H1 (cell line): ENCODE measurements around the gene CISD1. TPM values are rescaled to one million over a fixed set of nuclear protein-coding genes. Genes with fewer than 3 reads are reported as not detected.

ENCODE experiments used
- CTCF ChIA-PET: fragments of 300-600 bp; sonication (Branson Sonifier 250); formaldehyde crosslinking; loops from one replicate; lab custom pipeline; 2021; ENCODE audit not compliant: partially characterized antibody; lab: Charles Lee
- POLR2A ChIA-PET: fragments of 300-600 bp; sonication (Branson Sonifier 250); formaldehyde crosslinking; loops from one replicate; lab custom pipeline; 2021; ENCODE audit warnings: inconsistent platforms; ENCODE audit not compliant: partially characterized antibody; lab: Charles Lee
- DNase-seq, 2 experiments: peaks; one replicate each; pipeline versions ENCODE4 v3.0.0 to v3.0.0-alpha.2; 2010 to 2022; ENCODE audit warnings: low spot score in 2 of 2, low read depth in 1 of 2, mixed read lengths in 1 of 2
- FAIRE-seq: peaks from 2 replicates; lab custom pipeline; 2011; peaks lifted over from hg19 to GRCh38; lab: Jason Lieb, UNC
- H2AFZ ChIP-seq: 2 replicates; pipeline ENCODE4 v1.8.1; 2012; ENCODE audit warnings: low read length, inconsistent platforms
- H2AK5ac ChIP-seq: 2 replicates; pipeline ENCODE4 v1.6.1; 2013; ENCODE audit warnings: low read depth, low read length
- H2BK120ac ChIP-seq: replicated peaks from 2 replicates; pipeline ENCODE3; 2013; ENCODE audit warnings: low read depth, low read length, inconsistent platforms
- H2BK12ac ChIP-seq: 2 replicates; pipeline ENCODE4 v1.6.1; 2013; ENCODE audit warnings: low read depth, low read length
- H2BK15ac ChIP-seq: 2 replicates; pipeline ENCODE4 v1.6.1; 2013; ENCODE audit warnings: low read length
- H2BK20ac ChIP-seq: 2 replicates; pipeline ENCODE4 v1.6.1; 2013; ENCODE audit warnings: low read length
- H2BK5ac ChIP-seq: 2 replicates; pipeline ENCODE4 v1.6.1; 2013; ENCODE audit warnings: low read depth, low read length
- H3K14ac ChIP-seq: 2 replicates; pipeline ENCODE4 v1.6.1; 2013; ENCODE audit warnings: inconsistent platforms; ENCODE audit not compliant: insufficient read length
- H3K18ac ChIP-seq: 2 replicates; pipeline ENCODE4 v1.6.1; 2013; ENCODE audit warnings: low read length; ENCODE audit errors: extremely low read depth
- H3K23ac ChIP-seq: 2 replicates; pipeline ENCODE4 v1.6.1; 2013; ENCODE audit warnings: inconsistent platforms; ENCODE audit not compliant: insufficient read length
- H3K23me2 ChIP-seq: 2 replicates; pipeline ENCODE4 v1.6.1; 2013; ENCODE audit warnings: low read depth, low read length
- H3K27ac ChIP-seq: 2 replicates; pipeline ENCODE4 v1.6.1; 2011; ENCODE audit warnings: low read depth, low read length, inconsistent platforms
- H3K27me3 ChIP-seq, 4 experiments: replicated peaks in 1 of 4; 1 replicate in 1 of 4; 2 replicates in 3 of 4; pipeline versions ENCODE4 v1.6.1 to v1.8.1; 2011 to 2013; ENCODE audit warnings: low read length in 3 of 4, mild to moderate bottlenecking in 3 of 4, inconsistent platforms in 2 of 4, mixed read lengths in 2 of 4, moderate library complexity in 1 of 4; ENCODE audit not compliant: control insufficient read depth in 3 of 4, insufficient read depth in 3 of 4; ENCODE audit errors: extremely low read depth in 1 of 4
- H3K36me3 ChIP-seq, 4 experiments: 2 replicates each; pipeline versions ENCODE4 v1.6.1 to v1.8.1; 2011 to 2013; ENCODE audit warnings: mild to moderate bottlenecking in 4 of 4, low read length in 3 of 4, moderate library complexity in 2 of 4, control low read depth in 1 of 4, inconsistent platforms in 1 of 4; ENCODE audit not compliant: insufficient read depth in 4 of 4, control insufficient read depth in 2 of 4
- H3K4ac ChIP-seq: replicated peaks from 2 replicates; pipeline ENCODE3; 2013; ENCODE audit warnings: low read length, low read depth, mixed read lengths, inconsistent platforms; ENCODE audit not compliant: insufficient read length
- H3K4me1 ChIP-seq, 4 experiments: replicated peaks in 1 of 4; 1 replicate in 1 of 4; 2 replicates in 3 of 4; pipeline versions ENCODE4 v1.6.1 to v1.8.1; 2011 to 2013; ENCODE audit warnings: low read length in 3 of 4, inconsistent platforms in 2 of 4, mixed read lengths in 1 of 4; ENCODE audit not compliant: insufficient read depth in 4 of 4, control insufficient read depth in 3 of 4
- H3K4me2 ChIP-seq, 2 experiments: 2 replicates each; pipeline versions ENCODE4 v1.6.1 to v1.8.1; 2011 to 2013; ENCODE audit warnings: low read depth in 2 of 2, low read length in 2 of 2, control low read depth in 1 of 2, inconsistent platforms in 1 of 2, mild to moderate bottlenecking in 1 of 2; ENCODE audit not compliant: insufficient read depth in 1 of 2
- H3K4me3 ChIP-seq, 4 experiments: fragments of 200-600, 300-600 bp in 1 of 4; sonication (generic), shearing (Covaris generic), sonication (Bioruptor Twin) in 1 of 4; 2 replicates each; pipeline versions ENCODE4 v1.5.1 to v1.8.1; 2011 to 2016; ENCODE audit warnings: low read length in 4 of 4, low read depth in 3 of 4, control low read depth in 2 of 4, inconsistent platforms in 2 of 4, mild to moderate bottlenecking in 2 of 4, mixed read lengths in 1 of 4, moderate library complexity in 1 of 4; ENCODE audit not compliant: insufficient read depth in 2 of 4; ENCODE audit errors: extremely low read depth in 1 of 4
- H3K56ac ChIP-seq: replicated peaks from 2 replicates; pipeline ENCODE3; 2013; ENCODE audit warnings: low read depth, mild to moderate bottlenecking, mixed read lengths, low read length, inconsistent platforms; ENCODE audit not compliant: insufficient read length
- H3K79me1 ChIP-seq: 2 replicates; pipeline ENCODE4 v1.6.1; 2013; ENCODE audit warnings: low read depth, low read length, control low read depth
- H3K79me2 ChIP-seq, 2 experiments: 2 replicates each; pipeline versions ENCODE4 v1.6.1 to v1.8.1; 2012 to 2013; ENCODE audit warnings: low read length in 2 of 2, mild to moderate bottlenecking in 2 of 2, inconsistent platforms in 1 of 2; ENCODE audit not compliant: insufficient read depth in 2 of 2, control insufficient read depth in 1 of 2
- H3K9ac ChIP-seq, 4 experiments: replicated peaks in 1 of 4; 1 replicate in 1 of 4; 2 replicates in 3 of 4; pipeline versions ENCODE4 v1.6.1 to v1.8.1; 2011 to 2013; ENCODE audit warnings: low read depth in 3 of 4, low read length in 3 of 4, control low read depth in 2 of 4, mild to moderate bottlenecking in 2 of 4, moderate library complexity in 2 of 4, inconsistent platforms in 1 of 4; ENCODE audit errors: extremely low read depth in 1 of 4
- H3K9me3 ChIP-seq, 2 experiments: 2 replicates each; pipeline versions ENCODE4 v1.6.1 to v1.8.1; 2012 to 2013; ENCODE audit warnings: mild to moderate bottlenecking in 2 of 2, moderate library complexity in 2 of 2, control low read depth in 1 of 2, inconsistent platforms in 1 of 2, low read depth in 1 of 2, low read length in 1 of 2, mixed read lengths in 1 of 2; ENCODE audit not compliant: insufficient read depth in 2 of 2
- H4K20me1 ChIP-seq, 2 experiments: replicated peaks in 1 of 2; 2 replicates each; pipeline versions ENCODE3 to v1.8.1; 2011 to 2013; ENCODE audit warnings: inconsistent platforms in 2 of 2, low read length in 2 of 2, mild to moderate bottlenecking in 1 of 2; ENCODE audit not compliant: insufficient read depth in 2 of 2, control insufficient read depth in 1 of 2
- H4K5ac ChIP-seq: 2 replicates; pipeline ENCODE4 v1.6.1; 2013; ENCODE audit warnings: low read length, low read depth, mixed read lengths, inconsistent platforms; ENCODE audit not compliant: insufficient read length
- H4K8ac ChIP-seq: 2 replicates; pipeline ENCODE4 v1.8.0; 2013; ENCODE audit warnings: mild to moderate bottlenecking, moderate library complexity, low read length, inconsistent platforms; ENCODE audit not compliant: insufficient read depth; ENCODE audit errors: extremely low read depth
- H4K91ac ChIP-seq: replicated peaks from 2 replicates; pipeline ENCODE3; 2013; ENCODE audit warnings: low read length, mixed read lengths, inconsistent platforms; ENCODE audit not compliant: insufficient read length
- CHD2 ChIP-seq: IDR thresholded peaks from 2 replicates; pipeline ENCODE4 v1.6.1; 2012; ENCODE audit warnings: low read length, improper control_type of control experiment
- EZH2 ChIP-seq: fragments of 200-600 bp; sonication (generic); IDR thresholded peaks from 2 replicates; pipeline ENCODE4 v1.7.1; 2012; ENCODE audit warnings: low read depth, mild to moderate bottlenecking, moderate library complexity, low read length, inconsistent platforms; ENCODE audit not compliant: severe bottlenecking
- HDAC6 ChIP-seq: IDR thresholded peaks from one replicate; pipeline ENCODE4 v1.7.1; 2012; ENCODE audit warnings: low read depth, mild to moderate bottlenecking, inconsistent platforms, low read length, moderate library complexity
- KDM1A ChIP-seq: fragments of 200-600, 300-600 bp; sonication (generic); IDR thresholded peaks from 2 replicates; pipeline ENCODE4 v1.7.1; 2016; ENCODE audit warnings: mild to moderate bottlenecking, low read length, borderline replicate concordance
- RAD21 ChIP-seq, 2 experiments: IDR thresholded peaks in 1 of 2; conservative IDR thresholded peaks in 1 of 2; 2 replicates each; pipeline ENCODE4 v1.6.1; 2011; ENCODE audit warnings: low read depth in 2 of 2, low read length in 2 of 2, improper control_type of control experiment in 1 of 2, inconsistent platforms in 1 of 2, mild to moderate bottlenecking in 1 of 2, moderate library complexity in 1 of 2
- RBBP5 ChIP-seq: IDR thresholded peaks from 2 replicates; pipeline ENCODE4 v1.7.1; 2012; ENCODE audit warnings: low read depth, mild to moderate bottlenecking, inconsistent platforms, low read length, moderate library complexity, borderline replicate concordance
- SP2 ChIP-seq: IDR thresholded peaks from 2 replicates; pipeline ENCODE4 v1.6.1; 2012; ENCODE audit warnings: mild to moderate bottlenecking, low read length, inconsistent platforms
- ZNF274 ChIP-seq: IDR thresholded peaks from 2 replicates; pipeline ENCODE4 v1.7.0; 2012; ENCODE audit warnings: low read length, borderline replicate concordance; ENCODE audit errors: extremely low read depth
- polyA plus RNA-seq, 7 experiments: library from polyadenylated mRNA; depleted of rRNA in 3 of 7; stranded (reverse) in 5 of 7; unstranded in 2 of 7; fragments of >200 nt in 5 of 7; fragments of 200-250 nt in 2 of 7; gene quantifications; 1 replicate in 5 of 7; 2 replicates in 1 of 7; 4 replicates in 1 of 7; pipeline versions ENCODE4 v1.2.1 to v1.2.3, GENCODE V29; 2011 to 2013; ENCODE audit warnings: missing spikeins in 2 of 7, mixed read lengths in 2 of 7
- total RNA-seq: library from RNA; stranded (reverse); fragmentation: NEBNext Ultra II Directional; extraction: Animal tissue kit (Norgen Biotek cat#: 25700); gene quantifications from 2 replicates; pipeline ENCODE4 v1.2.1, GENCODE V29; 2021

Gene CISD1
- total and polyA plus RNA-seq, 2 of the 8 experiments (the other 6 are each of a cell fraction or from before 2014, with no cell fraction given): 22.6 to 43.2 TPM

DNA sequence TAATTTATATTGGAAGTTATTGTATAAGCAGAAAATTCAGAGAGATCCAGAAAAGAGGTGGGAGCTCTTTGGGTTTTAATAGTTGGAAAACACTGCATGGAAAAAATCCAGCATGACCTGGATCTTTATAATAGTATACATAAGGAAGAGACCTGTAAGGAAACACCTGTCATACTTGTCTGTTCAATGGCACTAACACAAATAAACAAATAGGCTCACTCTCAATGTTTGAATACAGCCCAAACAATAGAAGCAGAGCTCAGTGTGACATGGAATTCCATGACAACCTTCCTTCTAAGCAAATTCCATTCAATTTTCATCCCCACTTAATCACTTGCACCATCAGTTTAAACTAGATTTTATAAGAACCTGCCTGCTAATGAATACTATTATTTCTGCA is 31.7 kb downstream of the CISD1 start:
- no peak overlapping the region for H2BK20ac ChIP-seq
- H2BK12ac ChIP-seq: no peak overlapping the region
- H4K20me1 ChIP-seq: no peaks in the 10 kb centered on the region
- FAIRE-seq (no peak), DNase-seq (no peak)
- H3K27ac ChIP-seq: no peak overlapping the region
- no peak overlapping the region for H2BK120ac ChIP-seq
- no peak overlapping the region for H3K23ac ChIP-seq
- no peaks in the 10 kb centered on the region for H3K9me3 ChIP-seq
- H3K27me3 ChIP-seq: no peaks in the 10 kb centered on the region; a peak in 1 of 7 replicates
- no peak overlapping the region for H2BK5ac ChIP-seq
- H4K91ac ChIP-seq: no peak overlapping the region
- H2BK15ac ChIP-seq: no peak overlapping the region
- H3K36me3 ChIP-seq: no peaks in the 10 kb centered on the region
- H3K4me2 ChIP-seq: no peak overlapping the region
- H3K9ac ChIP-seq: no peak overlapping the region
- H3K14ac ChIP-seq: no peak overlapping the region
- no peak overlapping the region for H3K4me3 ChIP-seq
- ChIA-PET POLR2A (no interaction called here), CTCF (interaction anchor here (1.0 to 4.7 kb wide), 17 partner anchors 9 to 286 kb away, joined by 3 to 38 read pairs (median 5); partner anchors contain the start of genes TFAM and UBE2D1)
- TF ChIP-seq KDM1A (no peak), SP2 (no peak), HDAC6 (no peak), EZH2 (no peak), RBBP5 (no peak), ZNF274 (no peak), RAD21 (IDR thresholded peaks at IDR 0.05 in 1 of 2, conservative IDR thresholded peaks at IDR 0.05 in 1 of 2; ENCODE audit: low read depth in 2 of 2, low read length in 2 of 2) (no peak), CHD2 (no peak)
- no peak overlapping the region for H3K18ac ChIP-seq
- no peak overlapping the region for H4K8ac ChIP-seq
- H3K79me2 ChIP-seq: no peaks in the 10 kb centered on the region
- no peak overlapping the region for H2AK5ac ChIP-seq
- H2AFZ ChIP-seq: no peak overlapping the region
- H3K56ac ChIP-seq: no peak overlapping the region
- no peaks in the 10 kb centered on the region for H3K79me1 ChIP-seq
- no peaks in the 10 kb centered on the region for H3K23me2 ChIP-seq
- no peaks in the 10 kb centered on the region for H3K4me1 ChIP-seq
- H3K4ac ChIP-seq: no peak overlapping the region
- no peak overlapping the region for H4K5ac ChIP-seq
